ENCODE data around the gene CD79A.

CD79A gene

DNA sequence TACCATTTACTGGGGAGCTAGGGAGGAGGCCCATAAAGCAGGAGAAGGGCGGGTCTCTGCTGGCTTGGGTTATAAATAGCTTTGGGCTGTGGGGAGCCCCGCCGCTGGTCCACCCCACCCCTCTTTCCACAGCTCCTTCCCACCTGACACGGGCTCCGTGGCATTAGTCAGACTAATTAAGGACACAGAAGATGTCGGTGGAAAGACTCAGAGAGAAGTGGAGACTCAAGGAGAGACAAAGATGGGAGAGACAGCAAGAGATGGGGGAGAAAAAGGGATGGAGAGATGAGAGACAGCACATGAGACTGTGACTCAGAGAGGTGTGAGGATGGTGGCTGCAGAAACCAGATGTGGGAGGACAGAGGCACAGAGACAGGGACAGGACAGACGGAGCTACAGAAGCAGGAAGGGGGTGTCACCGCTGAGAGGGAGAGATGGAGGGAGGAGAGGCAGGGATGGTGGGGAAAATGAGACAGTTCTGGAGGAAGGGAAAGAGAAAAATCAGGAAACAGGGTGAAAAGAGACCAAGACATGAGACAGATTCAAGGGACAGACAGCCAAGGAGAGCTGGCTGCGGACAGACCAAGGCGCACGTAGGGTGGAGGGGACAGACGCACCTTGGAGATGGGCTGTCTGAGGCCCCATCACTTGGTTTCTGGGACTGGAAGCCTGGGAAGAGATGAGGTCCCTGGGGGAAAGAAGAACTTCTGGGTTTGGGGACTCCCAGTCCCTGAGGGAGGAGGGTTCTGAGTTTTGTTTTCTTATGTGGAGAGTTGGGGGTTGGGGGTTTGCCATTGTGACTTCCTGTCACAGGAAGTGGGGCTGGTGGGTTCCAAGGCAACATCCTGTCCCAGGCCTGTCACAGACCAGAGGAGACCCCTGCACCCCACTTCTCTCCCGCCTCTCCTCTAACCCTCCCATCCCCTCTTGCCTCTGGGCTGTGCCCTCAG is 10.0 kb downstream of the CD79A start:
- DNase-seq = no peak

DNA sequence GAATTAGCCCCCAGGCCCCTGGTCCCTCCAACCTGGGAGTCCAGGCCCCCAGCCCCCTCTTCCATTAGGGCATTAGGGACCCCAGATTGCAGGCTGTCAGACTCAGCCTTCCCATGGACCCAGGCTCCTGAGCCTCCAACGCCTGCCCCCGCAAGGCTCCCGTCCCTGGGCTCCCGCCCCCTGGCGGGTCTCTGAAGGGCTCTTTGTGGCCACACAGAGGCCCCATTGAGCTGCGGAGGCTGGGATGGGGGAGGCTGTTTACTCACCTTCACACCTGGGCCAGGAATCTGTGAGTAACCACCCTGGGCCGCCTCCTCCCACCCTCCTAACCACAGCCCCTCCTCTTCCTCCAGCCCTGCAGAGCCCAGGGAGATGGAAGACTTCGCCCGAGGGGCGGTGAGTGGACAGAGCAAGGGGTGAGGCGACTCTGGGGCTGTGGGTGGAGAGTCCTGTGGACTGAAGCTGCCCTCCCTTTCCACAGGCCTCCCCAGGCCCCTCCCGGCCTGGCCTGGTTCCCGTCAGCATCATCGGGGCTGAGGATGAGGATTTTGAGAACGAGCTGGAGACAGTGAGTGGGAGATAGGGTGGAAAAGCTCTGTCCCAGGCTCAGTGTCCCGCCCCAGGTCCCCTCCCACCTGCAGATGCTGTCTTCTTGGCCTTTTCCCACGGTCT is 10.8 kb downstream of the CD79A start:
- peak; percentile 62 for DNase-seq

DNA sequence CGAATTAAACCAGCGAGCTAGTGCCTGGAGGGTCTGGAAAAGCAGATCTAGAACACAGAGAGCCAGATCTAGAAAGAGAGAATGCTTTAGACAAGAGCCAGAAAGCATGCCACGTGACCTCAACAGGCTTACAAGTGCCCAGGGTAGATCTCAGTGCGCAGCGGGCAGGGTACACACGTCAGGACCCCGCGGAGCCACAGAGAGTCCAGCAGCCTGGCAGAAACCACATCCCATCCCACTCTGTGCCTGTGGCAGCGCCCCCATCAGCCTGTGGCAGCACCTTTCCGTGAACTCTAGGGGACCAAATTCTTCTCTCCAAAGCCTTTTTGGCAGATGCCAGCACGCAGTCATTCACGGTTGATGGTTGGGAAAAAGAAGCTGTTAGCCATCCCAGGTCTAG is 11.8 kb downstream of the CD79A start:
- no peak for DNase-seq

DNA sequence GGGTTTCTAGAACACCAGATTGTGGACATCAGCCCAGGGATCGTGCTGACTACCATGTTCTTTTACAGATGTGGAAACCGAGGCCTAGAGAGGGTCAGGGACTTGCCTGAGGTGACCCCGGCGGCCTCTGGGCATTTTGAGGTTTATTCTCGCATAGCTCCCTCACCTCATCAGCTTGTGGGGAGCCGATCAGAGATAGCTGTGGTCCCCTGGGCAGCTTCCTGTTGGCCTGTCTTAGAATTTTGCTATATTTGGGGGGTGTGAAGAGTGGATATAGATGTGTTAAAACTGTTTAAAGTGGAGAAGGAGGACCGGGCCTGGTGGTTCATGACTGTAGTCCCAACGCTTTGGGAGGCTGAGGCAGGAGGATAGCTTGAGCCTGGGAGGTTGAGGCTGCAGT is 12.8 kb downstream of the CD79A start:
- no peak for DNase-seq

DNA sequence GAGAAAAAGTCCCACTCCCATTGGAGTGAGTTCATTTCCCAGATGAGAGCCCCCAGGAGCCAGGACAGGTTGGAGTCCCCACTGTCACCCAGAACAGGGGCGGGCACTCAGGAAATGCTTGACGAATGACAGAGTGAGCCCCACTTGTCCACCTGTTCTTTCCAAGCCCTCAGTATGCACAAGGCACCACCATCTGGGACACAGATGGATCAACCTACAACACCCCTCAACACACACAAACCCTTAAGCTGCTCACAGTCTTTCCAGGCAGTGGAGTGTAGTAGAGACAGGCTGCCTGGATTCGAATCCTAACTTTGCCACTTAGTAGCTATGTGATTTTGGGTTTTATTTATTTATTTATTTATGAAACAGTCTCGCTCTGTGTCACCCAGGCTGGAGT is 13.9 kb downstream of the CD79A start:
- no peak for DNase-seq

DNA sequence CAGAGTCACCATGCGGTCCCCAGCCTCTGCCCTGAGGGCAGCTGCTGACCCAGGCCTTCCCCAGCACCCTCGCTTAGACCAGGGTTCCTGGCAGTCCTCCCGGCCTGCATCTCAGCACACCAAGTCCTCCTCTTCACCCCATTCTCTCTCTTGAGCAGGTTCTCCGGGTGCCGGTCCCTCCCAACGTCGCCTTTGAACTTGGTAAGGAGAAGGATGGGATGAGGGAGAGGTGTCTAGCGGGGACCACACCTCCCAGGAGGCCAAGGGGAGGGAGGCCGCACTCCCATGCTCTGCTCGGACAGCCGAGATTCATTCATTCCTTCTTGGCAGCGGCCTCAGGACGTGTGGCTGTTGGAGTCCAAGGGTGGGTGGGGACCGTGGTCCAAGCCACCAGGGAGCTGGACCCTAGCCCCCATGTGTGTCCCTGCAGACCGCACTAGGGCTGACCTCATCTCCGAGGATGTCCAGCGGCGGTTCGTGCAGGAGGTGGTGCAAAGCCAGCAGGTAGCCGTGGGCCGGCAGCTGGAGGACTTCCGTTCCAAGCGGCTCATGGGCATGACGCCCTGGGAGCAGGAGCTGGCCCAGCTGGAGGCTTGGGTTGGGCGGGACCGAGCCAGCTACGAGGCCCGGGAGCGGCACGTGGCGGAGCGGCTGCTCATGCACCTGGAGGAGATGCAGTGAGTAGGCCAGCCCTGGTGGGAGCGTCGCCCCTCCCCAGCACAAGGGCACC is 15.3 kb downstream of the CD79A start:
- no peak for DNase-seq

DNA sequence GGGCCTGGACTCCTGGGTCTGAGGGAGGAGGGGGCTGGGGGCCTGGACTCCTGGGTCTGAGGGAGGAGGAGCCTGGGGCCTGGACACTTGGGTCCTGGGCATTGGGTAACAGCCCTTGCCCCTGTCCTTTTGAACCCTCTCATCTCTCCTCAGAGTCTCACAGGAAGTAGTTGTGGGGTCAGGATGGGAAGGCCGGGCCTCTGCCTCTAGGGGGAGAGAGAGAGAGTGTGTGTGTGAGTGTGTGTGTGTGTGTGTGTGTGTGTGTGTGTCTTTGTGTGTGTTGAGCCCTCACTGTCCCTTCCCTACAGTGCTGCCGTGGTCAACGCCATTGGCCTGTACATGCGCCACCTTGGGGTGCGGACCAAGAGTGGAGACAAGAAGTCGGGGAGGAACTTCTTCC is 16.8 kb downstream of the CD79A start:
- DNase-seq = no peak

DNA sequence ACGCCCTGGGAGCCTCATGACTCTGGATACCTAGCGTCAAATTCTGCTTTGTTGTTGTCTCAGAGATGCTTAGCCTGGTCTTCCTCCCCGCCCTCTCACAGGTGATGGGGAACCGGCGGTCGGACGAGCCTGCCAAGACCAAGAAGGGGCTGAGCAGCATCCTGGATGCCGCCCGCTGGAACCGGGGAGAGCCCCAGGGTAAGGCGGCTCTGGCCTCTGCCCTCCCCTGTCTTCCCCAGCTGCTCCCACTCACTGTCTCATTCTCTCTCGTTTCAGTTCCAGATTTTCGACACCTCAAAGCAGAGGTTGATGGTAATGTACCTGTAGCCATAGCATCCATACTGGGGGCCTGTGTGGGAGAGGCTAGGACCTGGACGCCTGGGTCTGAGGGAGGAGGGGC is 17.3 kb downstream of the CD79A start:
- no peak for DNase-seq

DNA sequence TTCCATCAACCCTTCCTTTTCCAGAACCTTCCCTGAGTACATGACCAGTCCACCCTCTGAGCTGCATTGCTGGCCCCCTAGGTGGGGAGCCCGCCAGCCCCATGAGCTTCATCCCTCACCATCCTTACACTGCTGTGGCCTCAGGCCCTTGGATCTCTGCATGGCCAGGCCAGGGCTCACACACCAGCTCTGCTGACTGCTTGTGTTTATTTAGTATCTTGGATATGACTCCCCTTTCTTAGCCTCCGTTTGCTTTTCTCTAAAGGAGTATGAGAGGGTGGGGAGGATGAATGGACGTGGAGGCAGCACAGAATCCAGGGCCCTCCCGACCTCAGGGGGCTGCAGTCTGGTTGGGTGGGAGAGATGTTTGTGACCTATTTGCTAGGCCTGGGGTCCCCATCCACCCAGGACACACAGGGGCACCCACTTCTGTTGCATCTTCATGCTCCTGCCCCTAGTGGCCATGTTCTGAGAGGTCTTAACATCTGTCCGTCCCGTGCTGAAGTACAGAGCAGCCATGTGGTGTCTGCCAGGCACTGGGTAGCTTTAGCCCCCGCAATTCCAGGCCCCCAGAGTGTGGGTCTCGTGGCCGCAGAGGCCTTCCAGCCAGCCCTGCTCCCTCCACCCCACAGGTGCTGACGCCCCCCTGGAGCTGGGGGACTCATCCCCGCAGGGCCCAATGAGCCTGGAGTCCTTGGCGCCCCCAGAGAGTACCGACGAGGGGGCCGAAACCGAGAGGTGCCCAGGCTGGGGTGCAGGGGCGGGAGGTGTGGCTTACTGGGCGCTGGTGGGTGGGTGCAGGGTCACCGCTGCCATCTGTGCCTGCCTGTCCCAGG is 18.9 kb downstream of the CD79A start:
- DNase-seq = no peak

DNA sequence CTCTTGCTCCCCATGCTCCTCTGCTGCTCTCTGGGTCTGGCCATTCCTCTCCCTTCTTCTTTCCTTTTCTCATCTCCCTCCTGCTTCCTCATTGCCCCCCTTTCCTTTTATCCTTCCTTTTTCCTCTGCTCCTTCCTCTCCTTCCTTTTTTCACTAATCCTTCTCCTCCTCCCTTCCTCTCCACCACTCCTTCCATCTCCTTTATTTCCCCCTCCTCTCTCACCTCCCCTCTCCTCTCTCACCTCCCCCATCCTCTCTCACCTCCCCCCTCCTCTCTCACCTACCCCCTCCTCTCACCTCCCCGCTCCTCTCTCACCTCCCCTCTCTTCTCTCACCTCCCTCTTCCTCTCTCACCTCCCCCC is 19.5 kb downstream of the CD79A start:
- DNase-seq = no peak

DNA sequence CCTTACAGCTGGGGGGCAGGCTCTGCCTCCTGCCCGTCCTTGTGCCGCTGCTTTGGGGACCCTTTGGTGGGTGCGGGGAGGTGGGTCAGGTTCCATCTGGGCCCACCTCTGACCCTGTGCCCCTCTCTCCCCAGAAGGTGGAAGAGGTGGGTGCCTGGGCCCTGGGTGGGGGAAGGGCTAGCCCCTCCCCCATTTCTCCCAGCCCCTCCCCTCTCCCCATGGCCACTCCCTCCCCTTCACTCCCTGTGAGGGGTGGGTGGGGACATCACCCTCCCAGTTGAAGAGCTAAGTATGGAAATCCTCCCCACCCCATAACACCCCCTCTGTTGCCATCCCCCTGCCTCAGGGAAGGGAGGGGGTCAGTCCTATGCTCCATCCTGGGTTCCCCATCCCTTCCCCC is 20.1 kb downstream of the CD79A start:
- DNase-seq = no peak

DNA sequence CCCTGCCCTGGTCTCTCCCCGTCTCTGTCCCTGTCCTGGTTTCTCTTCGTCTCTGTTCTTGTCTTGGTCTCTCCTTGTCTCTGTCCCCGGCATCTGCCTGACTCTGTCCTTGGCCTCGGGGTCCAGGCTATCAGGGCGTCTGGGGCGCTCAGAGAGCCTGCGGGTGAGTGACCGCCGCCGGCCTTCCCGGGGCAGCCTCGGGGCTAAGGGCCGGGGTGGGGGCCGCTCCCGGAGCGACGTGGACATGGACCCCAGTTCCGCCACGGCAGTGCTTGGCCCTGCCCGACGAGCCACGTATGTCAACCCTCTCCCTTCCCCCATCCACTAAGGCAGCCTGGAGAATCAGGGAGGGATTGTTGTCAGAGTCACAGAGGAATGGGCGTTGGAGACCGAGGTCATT is 20.7 kb downstream of the CD79A start:
- no peak for DNase-seq

DNA sequence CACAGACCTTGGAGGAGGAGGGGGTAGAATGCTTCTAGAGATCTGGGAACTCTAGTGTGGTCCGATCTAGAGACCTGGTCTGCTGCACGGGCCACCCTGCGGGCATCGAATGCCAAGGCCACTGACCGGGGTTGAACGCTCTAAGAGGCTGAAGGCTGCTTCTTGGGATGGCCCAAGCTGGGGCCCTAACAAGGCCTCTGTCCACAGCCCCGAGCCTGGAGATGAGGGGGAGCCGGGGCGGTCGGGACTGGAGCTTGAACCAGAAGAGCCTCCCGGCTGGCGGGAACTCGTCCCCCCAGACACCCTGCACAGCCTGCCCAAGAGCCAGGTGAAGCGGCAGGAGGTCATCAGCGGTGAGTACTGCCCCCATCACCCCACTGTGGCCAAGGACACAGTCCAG is 21.2 kb downstream of the CD79A start:
- no peak for DNase-seq

DNA sequence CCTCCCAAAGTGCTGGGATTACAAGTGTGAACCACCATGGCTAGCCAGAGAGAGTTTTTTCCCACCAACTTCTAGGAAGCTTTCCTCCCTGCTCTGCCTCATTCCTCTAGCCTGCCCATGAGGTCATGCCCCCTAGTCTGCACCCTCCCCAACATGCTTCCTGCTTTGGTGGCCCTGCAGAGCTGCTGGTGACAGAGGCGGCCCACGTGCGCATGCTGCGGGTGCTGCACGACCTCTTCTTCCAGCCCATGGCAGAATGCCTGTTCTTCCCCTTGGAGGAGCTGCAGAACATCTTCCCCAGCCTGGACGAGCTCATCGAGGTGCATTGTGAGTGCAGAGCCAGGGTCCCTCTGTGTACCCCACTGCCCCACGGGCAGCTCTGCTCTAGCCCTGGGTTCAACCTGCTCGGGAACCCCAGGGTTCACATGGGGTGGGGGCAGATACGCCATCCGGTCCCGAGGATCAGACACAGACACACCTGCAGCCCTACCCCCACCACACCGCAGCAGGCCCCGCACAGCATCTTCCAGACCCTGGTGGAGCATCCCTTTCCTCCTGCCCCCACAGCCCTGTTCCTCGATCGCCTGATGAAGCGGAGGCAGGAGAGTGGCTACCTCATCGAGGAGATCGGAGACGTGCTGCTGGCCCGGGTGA is 24.8 kb downstream of the CD79A start:
- DNase-seq = no peak

DNA sequence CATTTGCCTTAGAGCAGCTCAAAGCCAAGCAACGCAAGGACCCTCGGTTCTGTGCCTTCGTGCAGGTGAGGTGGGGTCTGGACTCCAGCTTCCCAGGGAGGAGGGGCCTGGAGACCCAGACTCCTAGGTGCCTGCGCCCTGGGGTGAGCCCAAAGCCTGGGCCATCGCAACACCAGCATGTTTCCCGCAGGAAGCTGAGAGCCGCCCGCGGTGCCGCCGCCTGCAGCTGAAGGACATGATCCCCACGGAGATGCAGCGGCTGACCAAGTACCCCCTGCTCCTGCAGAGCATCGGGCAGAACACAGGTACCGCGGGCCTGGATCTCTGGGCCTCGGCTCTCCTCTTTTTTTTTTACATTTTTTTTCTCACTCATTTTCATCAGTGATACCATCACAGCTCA is 25.5 kb downstream of the CD79A start:
- no peak for DNase-seq

DNA sequence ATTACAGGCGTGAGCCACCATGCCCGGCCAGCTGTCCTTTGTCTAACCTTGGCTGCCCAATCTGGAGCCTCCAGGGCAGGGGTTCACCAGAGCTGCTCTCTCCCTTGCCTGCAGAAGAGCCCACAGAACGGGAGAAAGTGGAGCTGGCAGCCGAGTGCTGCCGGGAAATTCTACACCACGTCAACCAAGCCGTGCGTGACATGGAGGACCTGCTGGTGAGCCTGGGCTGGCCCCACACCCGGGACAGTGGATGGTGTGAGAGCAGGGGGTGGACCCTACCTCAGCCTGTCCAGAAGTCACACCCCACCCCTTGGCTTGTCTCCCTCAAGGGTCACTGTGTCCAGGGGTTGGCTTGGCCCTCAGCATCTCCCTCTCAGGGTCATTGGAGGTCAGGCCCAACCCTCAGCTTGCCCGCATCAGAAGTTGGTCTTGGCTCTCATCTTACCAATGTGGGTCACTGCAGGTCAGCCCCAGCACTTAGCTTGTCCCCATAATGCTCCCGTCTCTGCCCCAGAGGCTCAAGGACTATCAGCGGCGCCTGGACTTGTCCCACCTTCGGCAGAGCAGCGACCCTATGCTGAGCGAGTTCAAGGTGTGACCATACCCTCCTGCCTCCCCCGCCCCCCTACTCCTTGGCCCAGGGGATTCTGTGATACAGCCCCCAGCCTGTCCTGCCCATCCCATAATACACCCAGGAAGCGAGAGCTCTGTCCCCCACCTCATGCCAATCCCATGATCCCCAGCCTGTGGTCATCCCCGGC is 26.3 kb downstream of the CD79A start:
- DNase-seq = no peak

DNA sequence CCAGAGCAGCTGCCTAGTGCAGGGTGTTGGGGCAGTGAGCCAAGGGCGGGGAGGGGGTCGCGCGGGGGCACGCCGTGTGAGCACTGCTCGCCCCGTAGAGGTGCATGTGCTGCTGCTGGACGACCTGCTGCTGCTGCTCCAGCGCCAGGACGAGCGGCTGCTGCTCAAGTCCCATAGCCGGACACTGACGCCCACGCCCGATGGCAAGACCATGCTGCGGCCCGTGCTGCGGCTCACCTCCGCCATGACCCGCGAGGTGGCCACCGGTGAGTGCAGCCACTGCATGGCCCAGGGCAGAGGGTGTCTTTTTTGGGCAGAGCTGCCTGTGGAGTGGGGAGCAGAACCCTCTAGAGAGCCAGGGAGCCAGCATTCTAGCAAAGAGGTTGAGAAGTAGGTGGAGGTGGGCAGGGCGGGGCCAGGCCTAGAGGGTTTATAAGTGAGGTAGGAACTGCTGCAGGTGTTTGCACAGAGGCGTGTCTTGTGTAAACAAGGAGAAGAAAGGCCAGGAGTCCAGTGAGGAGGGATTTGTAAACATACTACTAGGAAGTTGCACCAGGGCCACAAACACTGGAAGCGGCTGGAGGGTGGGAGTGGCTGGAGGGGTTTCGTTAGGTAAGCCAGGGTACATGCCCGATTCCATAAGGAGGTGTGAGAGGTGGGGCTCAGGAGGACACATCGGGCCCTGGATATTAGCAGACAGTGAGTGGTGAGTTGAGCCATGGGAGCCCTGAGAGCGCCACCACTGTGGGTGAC is 27.2 kb downstream of the CD79A start:
- DNase-seq = no peak

DNA sequence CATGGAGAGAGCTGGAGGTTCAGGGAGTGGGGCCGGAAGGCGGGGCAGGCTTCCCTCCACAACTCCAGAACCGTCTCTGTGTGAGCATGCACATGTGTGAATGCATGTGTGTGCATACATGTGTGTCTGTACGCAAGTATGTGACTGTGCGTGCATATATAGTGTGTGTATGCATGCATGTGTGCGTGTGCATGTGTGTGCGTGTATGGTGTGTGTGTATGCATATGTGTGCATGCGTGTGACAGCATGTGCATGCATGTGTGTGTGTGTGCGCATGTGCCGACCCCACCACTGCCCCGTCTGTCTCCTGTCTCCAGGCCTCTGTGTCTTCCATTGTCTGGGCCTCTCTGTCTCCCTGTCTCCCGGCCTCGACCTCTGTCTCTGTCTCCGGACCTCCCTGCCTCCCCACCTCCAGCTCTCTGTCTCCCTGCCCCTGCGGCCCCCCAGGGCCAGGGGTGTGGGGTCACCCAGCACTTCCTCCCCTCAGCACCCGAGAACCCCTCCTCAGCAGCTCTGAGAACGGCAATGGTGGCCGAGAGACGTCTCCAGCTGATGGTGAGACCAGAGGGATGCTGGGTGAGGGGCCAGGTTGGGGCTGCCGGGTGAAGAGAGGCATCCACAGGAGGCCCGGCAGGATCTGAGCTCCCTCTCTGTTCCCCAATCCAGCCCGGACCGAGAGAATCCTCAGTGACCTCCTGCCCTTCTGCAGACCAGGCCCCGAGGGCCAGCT is 28.4 kb downstream of the CD79A start:
- DNase-seq = no peak

DNA sequence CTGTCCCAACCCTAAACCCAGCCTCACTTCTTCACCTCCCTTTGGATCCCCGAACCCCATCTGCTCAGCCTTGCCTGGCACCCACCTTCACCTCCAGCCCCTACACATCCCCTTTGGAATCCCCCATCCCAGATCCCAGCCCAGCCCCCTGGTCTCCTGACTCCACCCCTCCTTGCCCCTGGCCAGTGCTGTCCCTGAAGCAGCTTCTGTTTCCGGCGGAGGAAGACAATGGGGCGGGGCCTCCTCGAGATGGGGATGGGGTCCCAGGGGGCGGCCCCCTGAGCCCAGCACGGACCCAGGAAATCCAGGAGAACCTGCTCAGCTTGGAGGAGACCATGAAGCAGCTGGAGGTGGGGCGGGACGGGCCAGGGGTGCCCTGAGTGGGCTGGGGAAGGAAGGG is 29.2 kb downstream of the CD79A start:
- DNase-seq = no peak

Measured in activated gamma-delta T cell (primary cell).